MCF 10A (cell line): ENCODE data around the gene CTU2. TPM values are rescaled to one million over a fixed set of nuclear protein-coding genes. Genes with fewer than 3 reads are reported as not detected.
A peak's percentile ranks its signal among the peaks of the same experiment; 100 is the strongest.

Source experiments
- BruUV-seq: library from RNA; stranded (reverse); fragments of 400-500 nt; replicated peaks from 2 replicates; lab custom pipeline; 2021; lab: Mats Ljungman, UMichigan
- CTCF ChIA-PET: fragments of 300-600 bp; sonication (Branson Sonifier 250); formaldehyde crosslinking; extraction: SDS; loops from one replicate; lab custom pipeline; 2021; ENCODE audit warnings: antibody characterized with exemption, inconsistent platforms; lab: Yijun Ruan, JAX
- POLR2A ChIA-PET: fragments of 300-600, 350-650 bp; sonication (Branson Sonifier 250); formaldehyde crosslinking; extraction: SDS; loops from one replicate; lab custom pipeline; 2020; ENCODE audit warnings: antibody characterized with exemption, inconsistent platforms; lab: Yijun Ruan, JAX
- DNase-seq: peaks from one replicate; pipeline ENCODE4 v3.0.0-alpha.2; 2018; ENCODE audit not compliant: unreplicated experiment
- H3K27ac Mint-ChIP-seq: one replicate; pipeline ENCODE4 v1.8.0; 2022; ENCODE audit warnings: mild to moderate bottlenecking, low read depth, mixed read lengths; ENCODE audit not compliant: unreplicated experiment
- H3K27me3 Mint-ChIP-seq: one replicate; pipeline ENCODE4 v1.8.0; 2022; ENCODE audit warnings: mixed read lengths; ENCODE audit not compliant: insufficient read depth, unreplicated experiment
- H3K36me3 Mint-ChIP-seq: one replicate; pipeline ENCODE4 v1.8.0; 2022; ENCODE audit warnings: mild to moderate bottlenecking, moderate library complexity, mixed read lengths; ENCODE audit not compliant: insufficient read depth, unreplicated experiment
- H3K4me1 Mint-ChIP-seq: one replicate; pipeline ENCODE4 v1.8.0; 2022; ENCODE audit warnings: mixed read lengths; ENCODE audit not compliant: insufficient read depth, unreplicated experiment
- H3K4me3 Mint-ChIP-seq: one replicate; pipeline ENCODE4 v1.8.0; 2022; ENCODE audit warnings: mild to moderate bottlenecking, moderate library complexity, mixed read lengths; ENCODE audit not compliant: unreplicated experiment
- H3K9me3 Mint-ChIP-seq: one replicate; pipeline ENCODE4 v1.8.0; 2022; ENCODE audit warnings: mixed read lengths; ENCODE audit not compliant: unreplicated experiment
- CTCF ChIP-seq: fragments of 200-600 bp; IDR thresholded peaks from one replicate; pipeline ENCODE4 v1.8.0; 2022; ENCODE audit warnings: antibody characterized with exemption, mild to moderate bottlenecking; ENCODE audit not compliant: unreplicated experiment
- intact Hi-C: fragments of 100-400 bp; cut with micrococcal nuclease; formaldehyde crosslinking; loops from 2 replicates; pipeline ENCODE4 v1.14.1; 2022
- total RNA-seq: library from RNA; stranded (reverse); gene quantifications from 2 replicates; pipeline ENCODE4 v1.2.3, GENCODE V29; 2022

Gene CTU2
- total RNA-seq, 1 experiment from 2014 or later: 40.8 TPM

- H3K4me1 Mint-ChIP-seq: peaks cover 8% of the 10 kb centered on the region
- ChIA-PET POLR2A (interaction anchor here (0.5 to 1.8 kb wide), 4 partner anchors 8 to 749 kb away, joined by 3 to 6 read pairs (median 4); partner anchors contain the start of gene SPG7), CTCF (interaction anchor here (0.7 to 2.5 kb wide), 5 partner anchors 9 to 301 kb away, joined by 3 to 13 read pairs (median 3); no protein-coding TSS in a partner anchor)
- peaks cover 13% of the 10 kb centered on the region for H3K36me3 Mint-ChIP-seq
- TF ChIP-seq CTCF: no peak
- no peak overlapping the region for H3K4me3 Mint-ChIP-seq
- no peaks in the 10 kb centered on the region for H3K9me3 Mint-ChIP-seq
- no TSS peak for BruUV-seq
- H3K27me3 Mint-ChIP-seq: no peaks in the 10 kb centered on the region
- DNase-seq: no peak
- H3K27ac Mint-ChIP-seq: peak overlapping the region; percentile 27
- intact Hi-C loops: no loop called here
These were observed 53.1 kb downstream of the CTU2 start for GRCh38 chr16:88759245-88759975.

GRCh38 chr16:88759976-88760350, 53.7 kb downstream of the CTU2 start:
- Mint-ChIP-seq H3K9me3 (no peaks in the 10 kb centered on the region), H3K36me3 (peaks cover 19% of the 10 kb centered on the region), H3K27me3 (no peaks in the 10 kb centered on the region), H3K4me3 (no peak overlapping the region), H3K27ac (no peak overlapping the region), H3K4me1 (peaks cover 6% of the 10 kb centered on the region)
- no peak for TF ChIP-seq CTCF
- intact Hi-C loops: no loop called here
- DNase-seq: no peak
- POLR2A ChIA-PET: interaction anchor here (1.6 to 1.8 kb wide), 2 partner anchors 8 to 24 kb away, joined by 4 to 6 read pairs; no protein-coding TSS in a partner anchor
- CTCF ChIA-PET: interaction anchor here (1.1 to 2.5 kb wide), 3 partner anchors 8 to 23 kb away, joined by 3 to 13 read pairs (median 10); no protein-coding TSS in a partner anchor
- no TSS peak for BruUV-seq

DNA sequence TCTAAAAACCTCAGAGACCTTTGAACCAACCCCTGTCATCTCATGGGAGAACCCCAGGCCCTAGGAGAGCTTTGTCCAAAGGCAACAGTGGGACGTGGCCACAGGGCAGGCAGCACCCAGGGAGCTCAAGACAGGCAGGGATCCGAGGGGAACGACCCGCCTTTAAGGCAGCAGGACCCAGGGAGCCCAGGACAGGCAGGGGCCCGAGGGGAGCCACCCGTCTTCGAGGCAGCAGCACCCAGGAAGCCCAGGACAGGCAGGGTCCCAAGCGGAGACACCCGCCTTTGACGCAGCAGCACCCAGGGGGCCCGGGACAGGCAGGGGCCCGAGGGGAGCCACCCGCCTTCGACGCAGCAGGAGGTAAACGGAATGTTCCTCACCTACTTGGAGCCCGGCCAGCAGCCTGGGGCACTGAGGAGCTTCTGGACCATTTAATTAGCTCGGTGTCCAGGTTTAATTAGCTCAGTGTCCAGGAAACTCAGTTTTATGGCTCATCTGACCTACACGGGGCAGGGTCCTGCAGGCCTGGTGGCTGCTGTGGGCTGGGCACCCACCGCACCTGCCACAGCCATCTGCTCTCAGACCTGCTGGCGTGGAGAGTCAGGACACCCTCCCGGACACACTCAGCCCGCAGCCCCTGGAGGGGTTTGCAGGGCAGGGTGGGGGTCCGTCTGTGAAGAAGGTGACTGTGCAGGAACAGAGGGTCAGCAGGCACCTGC, 54.3 kb downstream of the CTU2 start:
- ChIA-PET POLR2A (interaction anchor here (0.6 kb wide), 1 partner anchor 143 kb away, joined by 3 read pairs; no protein-coding TSS in a partner anchor), CTCF (interaction anchor here (0.5 to 2.5 kb wide), 5 partner anchors 8 to 453 kb away, joined by 3 to 13 read pairs (median 3); no protein-coding TSS in a partner anchor)
- intact Hi-C loops: no loop called here
- DNase-seq: peak; percentile 46
- no peak for TF ChIP-seq CTCF
- BruUV-seq: no TSS peak
- Mint-ChIP-seq H3K4me3 (no peak overlapping the region), H3K27me3 (no peaks in the 10 kb centered on the region), H3K27ac (no peak overlapping the region), H3K4me1 (peaks cover under 1% of the 10 kb centered on the region), H3K9me3 (no peaks in the 10 kb centered on the region), H3K36me3 (peaks cover 22% of the 10 kb centered on the region)

- ChIA-PET POLR2A (interaction anchor here (0.6 kb wide), 1 partner anchor 144 kb away, joined by 3 read pairs; no protein-coding TSS in a partner anchor), CTCF (interaction anchor here (0.6 to 2.5 kb wide), 3 partner anchors 18 to 684 kb away, joined by 3 to 13 read pairs (median 10); no protein-coding TSS in a partner anchor)
- BruUV-seq: no TSS peak
These were observed 54.8 kb downstream of the CTU2 start for GRCh38 chr16:88761143-88761534.

More at GRCh38 chr16:88761143-88761534, 54.8 kb downstream of the CTU2 start:
- Mint-ChIP-seq H3K27ac (no peak overlapping the region), H3K4me3 (no peak overlapping the region), H3K9me3 (no peaks in the 10 kb centered on the region), H3K27me3 (no peaks in the 10 kb centered on the region), H3K36me3 (peaks cover 27% of the 10 kb centered on the region), H3K4me1 (no peaks in the 10 kb centered on the region)
- intact Hi-C loops: no loop called here
- TF ChIP-seq CTCF: no peak
- DNase-seq: no peak
